OCI-LY3 (cell line): Measurements from ENCODE around the gene ZNF232.
"Not testable (repeated sequence)": the region's sequence is repeated elsewhere in the genome, so short reads cannot be mapped to it uniquely, and the experiment has no call there.

ENCODE experiments used
- H2AFZ ChIP-seq: fragments of 200-600, 300-600 bp; shearing (Covaris generic); 2 replicates; pipeline ENCODE4 v1.6.0; 2014; ENCODE audit warnings: antibody characterized with exemption, low read depth, low read length
- H3K27ac ChIP-seq: fragments of 200-600, 300-600 bp; sonication (generic); 2 replicates; pipeline ENCODE4 v1.5.1; 2014; ENCODE audit warnings: mild to moderate bottlenecking, low read length, moderate library complexity, mixed read lengths
- H3K27me3 ChIP-seq: fragments of 200-600, 300-600 bp; sonication (generic); 2 replicates; pipeline ENCODE4 v1.6.1; 2014; ENCODE audit warnings: low read depth, low read length, mixed read lengths
- H3K36me3 ChIP-seq: fragments of 200-600, 300-600 bp; sonication (generic); replicated peaks from 2 replicates; pipeline ENCODE3; 2014; ENCODE audit warnings: low read depth, low read length, mixed read lengths
- H3K4me1 ChIP-seq: fragments of 300-600, 200-600 bp; sonication (generic); 2 replicates; pipeline ENCODE4 v1.6.1; 2014; ENCODE audit warnings: low read length, mixed read lengths
- H3K4me2 ChIP-seq: fragments of 200-600, 300-600 bp; sonication (generic); 2 replicates; pipeline ENCODE4 v1.6.1; 2014; ENCODE audit warnings: low read length, mixed read lengths
- H3K4me3 ChIP-seq: fragments of 300-600, 200-600 bp; sonication (generic); 2 replicates; pipeline ENCODE4 v1.5.1; 2014; ENCODE audit warnings: antibody characterized with exemption, mild to moderate bottlenecking, low read length, moderate library complexity
- H3K79me2 ChIP-seq: fragments of 300-600, 200-600 bp; shearing (Covaris generic); 2 replicates; pipeline ENCODE4 v1.6.1; 2014; ENCODE audit warnings: mild to moderate bottlenecking, low read length, mixed read lengths
- H3K9ac ChIP-seq: fragments of 300-600, 200-600 bp; shearing (Covaris generic); 2 replicates; pipeline ENCODE4 v1.6.0; 2014; ENCODE audit warnings: mild to moderate bottlenecking, low read length, moderate library complexity
- H3K9me3 ChIP-seq: fragments of 200-600, 300-600 bp; shearing (Covaris generic); 2 replicates; pipeline ENCODE4 v1.6.1; 2014; ENCODE audit warnings: low read length, mixed read lengths; ENCODE audit not compliant: insufficient read depth
- H4K20me1 ChIP-seq: fragments of 200-600, 300-600 bp; sonication (generic); 2 replicates; pipeline ENCODE4 v1.6.1; 2016; ENCODE audit warnings: low read length, mixed read lengths; ENCODE audit not compliant: insufficient read depth
- EZH2phosphoT487 ChIP-seq: fragments of 200-600 bp; shearing (Covaris generic); IDR thresholded peaks from 2 replicates; pipeline ENCODE4 v1.6.1; 2018; ENCODE audit warnings: antibody characterized with exemption, mixed run types, low read depth
- TF ChIP-seq, protein P1 (sequence below): fragments of 200-600, 300-600 bp; sonication (generic); IDR thresholded peaks from 2 replicates; pipeline ENCODE4 v1.5.1; 2014; ENCODE audit warnings: antibody characterized with exemption, low read length, low read depth

ZNF232 gene

DNA sequence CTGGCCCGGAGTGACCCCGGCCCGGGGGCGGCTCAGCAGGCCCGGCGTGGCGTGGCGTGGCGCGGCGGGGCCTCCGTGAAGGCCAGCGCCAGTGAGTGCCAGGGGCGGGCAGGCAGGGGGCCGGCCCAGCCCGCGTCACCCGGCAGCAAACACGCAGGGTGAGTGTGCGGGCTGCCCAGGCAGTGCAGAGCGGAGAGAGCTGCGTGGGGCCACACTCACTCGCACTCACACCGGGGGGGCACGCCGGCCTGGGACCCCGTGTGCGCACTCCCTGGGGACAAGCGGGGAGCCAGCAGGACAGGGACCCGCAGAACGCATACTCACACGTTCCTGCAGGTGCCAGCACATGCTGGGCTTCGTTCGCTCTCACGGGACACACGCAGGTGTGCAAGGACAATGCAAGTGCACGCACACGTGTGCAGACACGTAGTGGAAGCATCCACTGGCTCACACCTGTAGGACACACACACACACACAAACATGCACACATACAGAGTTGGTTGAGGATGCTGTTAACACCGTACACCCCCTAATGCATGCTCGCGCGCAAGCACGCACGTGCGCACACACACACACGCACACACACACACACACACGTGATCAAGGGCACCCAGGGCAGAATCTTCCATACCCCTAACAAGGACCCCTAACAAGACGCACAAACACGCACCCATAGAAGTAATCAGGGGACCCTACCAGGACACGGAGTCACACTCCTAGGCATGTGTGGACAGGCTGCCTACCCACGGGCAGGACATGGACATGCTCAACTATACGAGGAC is 11.9 kb upstream of the ZNF232 start:
- no peak for TF ChIP-seq EZH2phosphoT487
- TF ChIP-seq, protein P1, sequence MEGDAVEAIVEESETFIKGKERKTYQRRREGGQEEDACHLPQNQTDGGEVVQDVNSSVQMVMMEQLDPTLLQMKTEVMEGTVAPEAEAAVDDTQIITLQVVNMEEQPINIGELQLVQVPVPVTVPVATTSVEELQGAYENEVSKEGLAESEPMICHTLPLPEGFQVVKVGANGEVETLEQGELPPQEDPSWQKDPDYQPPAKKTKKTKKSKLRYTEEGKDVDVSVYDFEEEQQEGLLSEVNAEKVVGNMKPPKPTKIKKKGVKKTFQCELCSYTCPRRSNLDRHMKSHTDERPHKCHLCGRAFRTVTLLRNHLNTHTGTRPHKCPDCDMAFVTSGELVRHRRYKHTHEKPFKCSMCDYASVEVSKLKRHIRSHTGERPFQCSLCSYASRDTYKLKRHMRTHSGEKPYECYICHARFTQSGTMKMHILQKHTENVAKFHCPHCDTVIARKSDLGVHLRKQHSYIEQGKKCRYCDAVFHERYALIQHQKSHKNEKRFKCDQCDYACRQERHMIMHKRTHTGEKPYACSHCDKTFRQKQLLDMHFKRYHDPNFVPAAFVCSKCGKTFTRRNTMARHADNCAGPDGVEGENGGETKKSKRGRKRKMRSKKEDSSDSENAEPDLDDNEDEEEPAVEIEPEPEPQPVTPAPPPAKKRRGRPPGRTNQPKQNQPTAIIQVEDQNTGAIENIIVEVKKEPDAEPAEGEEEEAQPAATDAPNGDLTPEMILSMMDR, result no peak
- Histone ChIP-seq H3K9me3 (no peaks in the 10 kb centered on the region), H3K4me2 (no peak overlapping the region), H3K9ac (no peak overlapping the region), H3K36me3 (no peaks in the 10 kb centered on the region), H2AFZ (no peak overlapping the region), H3K4me1 (no peaks in the 10 kb centered on the region), H4K20me1 (no peaks in the 10 kb centered on the region), H3K79me2 (no peaks in the 10 kb centered on the region), H3K27me3 (no peaks in the 10 kb centered on the region), H3K4me3 (no peak overlapping the region), H3K27ac (no peak overlapping the region)

- Histone ChIP-seq H3K9me3 (no peaks in the 10 kb centered on the region), H3K4me2 (no peak overlapping the region), H3K9ac (no peak overlapping the region), H2AFZ (no peak overlapping the region), H3K36me3 (no peaks in the 10 kb centered on the region), H3K27ac (no peak overlapping the region), H3K27me3 (no peaks in the 10 kb centered on the region), H3K4me1 (no peaks in the 10 kb centered on the region), H3K79me2 (no peaks in the 10 kb centered on the region), H3K4me3 (no peak overlapping the region), H4K20me1 (no peaks in the 10 kb centered on the region)
- TF ChIP-seq, protein P1, result no peak
- no peak for TF ChIP-seq EZH2phosphoT487
These were observed 11.1 kb upstream of the ZNF232 start for GRCh38 chr17:5122586-5123342.

DNA sequence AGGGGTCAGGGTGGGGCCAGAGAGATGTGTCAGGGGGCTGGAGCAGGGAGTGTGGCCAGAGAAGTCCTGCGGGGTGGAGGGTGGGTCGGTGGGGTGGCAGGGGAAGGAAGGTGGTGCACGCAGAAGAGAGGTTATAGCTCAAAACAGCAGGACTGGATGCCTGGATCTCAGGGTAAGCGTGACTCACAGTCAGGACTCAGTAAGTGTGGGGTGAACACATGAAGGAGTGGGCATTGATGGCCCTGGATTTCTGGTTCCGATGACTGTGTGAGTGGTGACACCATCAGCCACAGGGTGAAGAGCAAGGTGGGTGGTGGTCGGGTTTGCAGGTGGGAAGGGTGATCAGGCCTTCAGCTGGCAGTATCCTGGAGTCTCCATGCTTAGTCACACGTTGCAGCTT is 10.4 kb upstream of the ZNF232 start:
- H2AFZ ChIP-seq, H3K9ac ChIP-seq, H3K27me3 ChIP-seq, H4K20me1 ChIP-seq, H3K4me3 ChIP-seq, H3K4me2 ChIP-seq, H3K36me3 ChIP-seq, H3K79me2 ChIP-seq, H3K9me3 ChIP-seq, H3K4me1 ChIP-seq, H3K27ac ChIP-seq: not testable (repeated sequence)

GRCh38 chr17:5121186-5121841 is 9.6 kb upstream of the ZNF232 start:
- Histone ChIP-seq H2AFZ (no peak overlapping the region), H4K20me1 (no peaks in the 10 kb centered on the region), H3K4me2 (no peak overlapping the region), H3K4me3 (no peak overlapping the region), H3K27me3 (no peaks in the 10 kb centered on the region), H3K36me3 (no peaks in the 10 kb centered on the region), H3K27ac (no peak overlapping the region), H3K4me1 (no peaks in the 10 kb centered on the region), H3K9me3 (no peaks in the 10 kb centered on the region), H3K9ac (no peak overlapping the region), H3K79me2 (no peaks in the 10 kb centered on the region)
- no peak for TF ChIP-seq EZH2phosphoT487
- TF ChIP-seq, protein P1, result no peak

DNA sequence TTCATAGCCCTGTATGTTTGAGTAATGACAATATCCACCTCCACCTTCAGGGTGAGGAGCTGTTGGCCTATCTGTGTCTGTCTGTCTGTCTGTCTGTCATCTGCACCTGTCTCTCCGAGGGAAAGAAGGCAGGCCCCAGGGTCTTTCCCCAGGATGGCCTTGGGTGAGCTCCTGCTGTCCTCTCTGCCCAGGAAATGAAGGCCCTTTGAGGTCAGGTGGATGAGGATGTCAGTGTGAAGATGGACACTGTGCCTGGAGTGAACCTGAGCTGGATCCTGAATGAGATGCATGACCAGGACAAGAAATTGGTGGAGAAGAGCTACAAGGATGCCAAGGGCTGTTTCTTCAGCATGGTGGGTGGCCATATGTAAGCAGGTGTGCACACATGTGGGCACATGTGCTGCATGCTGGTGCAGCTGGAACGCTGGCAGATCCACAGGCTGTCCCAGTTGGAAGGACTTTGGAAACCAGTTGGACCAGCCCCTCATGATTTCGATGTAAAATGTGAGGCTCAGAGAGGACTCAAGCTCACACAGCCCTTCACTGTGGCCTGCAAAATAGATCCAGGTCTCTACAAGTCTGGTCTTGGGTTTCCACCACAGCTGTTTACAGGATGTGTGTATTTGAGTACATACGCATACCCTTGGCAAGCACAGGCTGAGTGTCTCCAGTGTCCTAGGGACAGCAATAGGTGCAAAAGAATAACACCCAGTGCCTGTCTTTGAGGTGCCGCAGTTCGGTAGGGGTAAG is 8.9 kb upstream of the ZNF232 start:
- H2AFZ ChIP-seq, H4K20me1 ChIP-seq, H3K27ac ChIP-seq, H3K9me3 ChIP-seq, H3K27me3 ChIP-seq, H3K79me2 ChIP-seq, H3K4me3 ChIP-seq, H3K36me3 ChIP-seq, H3K4me1 ChIP-seq, H3K9ac ChIP-seq, H3K4me2 ChIP-seq: not testable (repeated sequence)
